ENCODE measurements around the gene RHOT1. TPM values are rescaled to one million over a fixed set of nuclear protein-coding genes. Genes with fewer than 3 reads are reported as not detected.

The RHOT1 gene
- total RNA-seq, 1 experiment from 2014 or later, result 24.4 TPM

DNA sequence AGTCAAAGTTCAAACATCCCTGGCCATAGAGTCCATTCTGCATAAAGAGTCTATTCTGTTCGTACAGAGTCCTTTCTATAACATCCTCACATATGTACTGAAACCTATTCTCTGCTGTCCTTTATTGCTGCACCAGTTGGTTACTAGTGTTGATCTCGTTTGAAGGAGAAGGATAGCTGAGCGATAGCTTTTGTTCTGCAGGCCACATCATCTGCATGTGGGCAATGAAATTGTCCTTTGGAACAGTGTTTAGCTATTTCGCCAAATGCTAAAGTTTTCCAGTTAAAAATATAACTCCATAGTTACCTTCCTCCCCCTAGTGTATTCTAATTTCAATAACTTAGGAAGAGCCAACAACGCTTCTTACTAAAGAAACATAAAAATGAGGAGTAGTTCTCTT lies 6.0 kb downstream of the RHOT1 start:
- Histone ChIP-seq H3K14ac (ENCODE audit: insufficient read depth, low read length) (no peak overlapping the region), H3K79me1 (ENCODE audit: insufficient read depth, low read depth, low read length, poor library complexity, severe bottlenecking) (peaks cover 4% of the 10 kb centered on the region), H3T11ph (ENCODE audit: low read length) (no peak overlapping the region), H3K9ac (ENCODE audit: extremely low read depth, insufficient read length, low read length) (no peak overlapping the region), H3K23ac (ENCODE audit: insufficient read length, low read depth, low read length) (no peak overlapping the region), H3K27me3 (ENCODE audit: insufficient read depth, low read length) (no peaks in the 10 kb centered on the region), H2BK20ac (ENCODE audit: low read depth, low read length, poor library complexity, severe bottlenecking) (no peak overlapping the region), H2BK5ac (ENCODE audit: insufficient read length, low read length) (no peak overlapping the region), H3K18ac (ENCODE audit: insufficient read length, low read depth, low read length) (no peak overlapping the region), H4K5ac (ENCODE audit: insufficient read length, low read depth, low read length) (no peak overlapping the region), H3K9me3 (ENCODE audit: control insufficient read depth, low read depth, low read length) (no peaks in the 10 kb centered on the region), H3K79me2 (ENCODE audit: insufficient read depth, low read length) (peaks cover 5% of the 10 kb centered on the region; the same call in 1 of the 2 replicates), H3K4me2 (ENCODE audit: insufficient read depth, insufficient read length, low read length) (no peak overlapping the region), H2BK12ac (ENCODE audit: insufficient read length, low read depth, low read length) (no peak overlapping the region), H3K23me2 (ENCODE audit: insufficient read length, low read depth, low read length, poor library complexity, severe bottlenecking) (peaks cover 3% of the 10 kb centered on the region), H3K27ac (ENCODE audit: insufficient read length, low read depth, low read length) (no peak overlapping the region), H2BK15ac (ENCODE audit: low read depth, low read length) (no peak overlapping the region), H4K91ac (ENCODE audit: insufficient read length, low read depth, low read length) (no peak overlapping the region), H3K4ac (ENCODE audit: low read depth, low read length) (no peak overlapping the region), H4K20me1 (ENCODE audit: control insufficient read depth, insufficient read depth, insufficient read length) (no peaks in the 10 kb centered on the region), H3K56ac (ENCODE audit: insufficient read length, low read depth, low read length) (no peak overlapping the region), H2AK5ac (ENCODE audit: insufficient read length, low read length) (no peak overlapping the region), H3K4me1 (ENCODE audit: insufficient read depth, low read length) (no peaks in the 10 kb centered on the region), H2AFZ (ENCODE audit: low read length) (no peak overlapping the region), H2BK120ac (ENCODE audit: low read depth, low read length, poor library complexity, severe bottlenecking) (no peak overlapping the region), H4K8ac (replicated peaks; ENCODE audit: insufficient read length, low read depth, low read length) (no peak overlapping the region)
- TF ChIP-seq, protein P1, sequence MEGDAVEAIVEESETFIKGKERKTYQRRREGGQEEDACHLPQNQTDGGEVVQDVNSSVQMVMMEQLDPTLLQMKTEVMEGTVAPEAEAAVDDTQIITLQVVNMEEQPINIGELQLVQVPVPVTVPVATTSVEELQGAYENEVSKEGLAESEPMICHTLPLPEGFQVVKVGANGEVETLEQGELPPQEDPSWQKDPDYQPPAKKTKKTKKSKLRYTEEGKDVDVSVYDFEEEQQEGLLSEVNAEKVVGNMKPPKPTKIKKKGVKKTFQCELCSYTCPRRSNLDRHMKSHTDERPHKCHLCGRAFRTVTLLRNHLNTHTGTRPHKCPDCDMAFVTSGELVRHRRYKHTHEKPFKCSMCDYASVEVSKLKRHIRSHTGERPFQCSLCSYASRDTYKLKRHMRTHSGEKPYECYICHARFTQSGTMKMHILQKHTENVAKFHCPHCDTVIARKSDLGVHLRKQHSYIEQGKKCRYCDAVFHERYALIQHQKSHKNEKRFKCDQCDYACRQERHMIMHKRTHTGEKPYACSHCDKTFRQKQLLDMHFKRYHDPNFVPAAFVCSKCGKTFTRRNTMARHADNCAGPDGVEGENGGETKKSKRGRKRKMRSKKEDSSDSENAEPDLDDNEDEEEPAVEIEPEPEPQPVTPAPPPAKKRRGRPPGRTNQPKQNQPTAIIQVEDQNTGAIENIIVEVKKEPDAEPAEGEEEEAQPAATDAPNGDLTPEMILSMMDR (conservative IDR thresholded peaks at IDR 0.05), result no peak
- no peaks in the 10 kb centered on the region for H3K9me3 Mint-ChIP-seq
- no peak overlapping the region for H3K4me3 Mint-ChIP-seq
- H3K36me3 Mint-ChIP-seq (ENCODE audit: insufficient read depth in 1 of 3, low read depth in 3 of 3), result peaks cover 7 to 18% (median 13%) of the 10 kb centered on the region in 3 experiments; a peak in 6 of 7 replicates
- no peak for DNase-seq
- H3K27ac Mint-ChIP-seq, result no peak overlapping the region
- no CpG with 5 or more reads among the region's 5 CpGs for WGBS (ENCODE audit: extremely low coverage, insufficient read length, low lambda C conversion rate)
- H3K4me1 Mint-ChIP-seq, result peaks cover 17 to 19% of the 10 kb centered on the region in 2 experiments
- no peaks in the 10 kb centered on the region for H3K27me3 Mint-ChIP-seq (ENCODE audit: low read depth)

All from H9 (cell line).